Measurements from ENCODE around the gene AATK. TPM values are rescaled to one million over a fixed set of nuclear protein-coding genes. Genes with fewer than 3 reads are reported as not detected.

Gene AATK
- total and polyA plus RNA-seq, 10 donors, result 2.5 to 69.5 (median 20.1) TPM

GRCh38 chr17:81076141-81076679 lies 89.8 kb downstream of the AATK start:
- H3K36me3 ChIP-seq, result peaks cover 0 to 20% (median 0%) of the 10 kb centered on the region in 6 donors
- intact Hi-C loops (cut with DNase I; ENCODE audit: low total_unique reads), result no loop called here
- H3K4me3 ChIP-seq, result no peak overlapping the region
- no peaks in the 10 kb centered on the region for H3K9me3 ChIP-seq
- H3K4me1 ChIP-seq, result peaks cover 0 to 18% (median 7%) of the 10 kb centered on the region in 6 donors
- H3K27me3 ChIP-seq (replicated peaks in 1 of 7), result no peaks in the 10 kb centered on the region
- no peak overlapping the region for H3K27ac ChIP-seq
- no peak for DNase-seq
- 82 to 93% (median 86%) methylated on average over 8 to 14 of the region's 14 CpGs for WGBS, 5 donors
- TF ChIP-seq CTCF (IDR thresholded peaks at IDR 0.05 in 8 of 11, conservative IDR thresholded peaks at IDR 0.05 in 3 of 11) (no peak), POLR2AphosphoS5 (IDR thresholded peaks at IDR 0.05) (no peak), POLR2A (IDR thresholded peaks at IDR 0.05) (no peak)

DNA sequence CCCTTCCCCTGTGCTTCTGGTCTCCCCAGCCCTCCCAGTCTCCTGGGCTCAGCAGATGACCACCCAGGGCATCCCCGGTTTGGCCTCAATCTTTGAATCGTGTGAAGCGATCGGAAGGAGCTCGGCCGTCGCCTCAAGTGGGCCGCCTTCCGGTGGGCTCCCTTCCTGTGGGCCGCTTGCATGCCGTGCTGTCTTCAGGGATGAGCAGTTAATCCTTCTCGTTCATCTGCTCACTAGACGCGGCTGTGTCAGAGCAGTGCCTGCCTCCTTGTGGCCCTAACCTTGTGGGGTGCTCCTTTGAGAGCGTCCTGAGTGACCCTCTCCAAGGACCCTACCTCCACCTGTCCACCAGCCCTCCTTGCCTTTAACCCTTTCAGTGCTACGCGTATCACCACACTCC lies 90.7 kb downstream of the AATK start:
- peaks cover 0 to 9% (median 4%) of the 10 kb centered on the region in 6 donors for H3K4me1 ChIP-seq
- H3K27me3 ChIP-seq (replicated peaks in 1 of 7), result no peaks in the 10 kb centered on the region
- peaks cover 0 to 20% (median 0%) of the 10 kb centered on the region in 6 donors for H3K36me3 ChIP-seq
- no peak for DNase-seq
- TF ChIP-seq CTCF (IDR thresholded peaks at IDR 0.05 in 8 of 11, conservative IDR thresholded peaks at IDR 0.05 in 3 of 11) (no peak), POLR2AphosphoS5 (IDR thresholded peaks at IDR 0.05) (no peak), POLR2A (IDR thresholded peaks at IDR 0.05) (no peak)
- H3K4me3 ChIP-seq, result no peak overlapping the region
- no peak overlapping the region for H3K27ac ChIP-seq
- intact Hi-C loops (cut with DNase I; ENCODE audit: low total_unique reads), result no loop called here
- WGBS, 5 donors, result 84 to 92% (median 86%) methylated on average over 16 to 17 of the region's 17 CpGs
- H3K9me3 ChIP-seq, result no peaks in the 10 kb centered on the region

DNA sequence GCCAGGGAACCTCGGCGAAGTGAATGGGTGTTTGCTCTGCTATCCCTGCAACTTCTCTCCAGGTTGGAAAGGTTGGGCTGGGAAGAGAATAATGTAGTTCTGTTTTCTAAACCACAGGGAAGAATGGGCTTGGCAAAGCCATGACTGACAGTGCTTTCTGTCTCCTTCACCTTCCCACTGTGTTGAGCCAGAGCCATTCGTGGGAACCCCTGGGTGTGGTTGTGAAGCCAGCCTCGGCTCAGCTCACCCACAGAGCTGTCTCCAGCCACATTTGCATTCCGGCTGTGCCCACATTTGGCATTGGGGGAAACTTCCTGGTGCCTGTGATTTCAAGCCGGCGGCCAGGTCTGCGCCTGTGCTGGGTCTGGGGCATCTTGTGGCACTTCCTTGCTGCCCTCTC lies 91.1 kb downstream of the AATK start:
- WGBS, 5 donors, result 66 to 82% (median 72%) methylated on average over 8 of the region's 8 CpGs
- peaks cover 0 to 4% (median 2%) of the 10 kb centered on the region in 6 donors for H3K4me1 ChIP-seq
- TF ChIP-seq POLR2A (IDR thresholded peaks at IDR 0.05), result no peak
- TF ChIP-seq CTCF (IDR thresholded peaks at IDR 0.05 in 8 of 11, conservative IDR thresholded peaks at IDR 0.05 in 3 of 11), result no peak
- no peak for TF ChIP-seq POLR2AphosphoS5 (IDR thresholded peaks at IDR 0.05)
- H3K4me3 ChIP-seq, result no peak overlapping the region
- DNase-seq, result no peak
- H3K36me3 ChIP-seq, result peaks cover 0 to 17% (median 0%) of the 10 kb centered on the region in 6 donors
- intact Hi-C loops (cut with DNase I; ENCODE audit: low total_unique reads), result no loop called here
- H3K9me3 ChIP-seq, result no peaks in the 10 kb centered on the region
- no peak overlapping the region for H3K27ac ChIP-seq
- H3K27me3 ChIP-seq (replicated peaks in 1 of 7), result no peaks in the 10 kb centered on the region

DNA sequence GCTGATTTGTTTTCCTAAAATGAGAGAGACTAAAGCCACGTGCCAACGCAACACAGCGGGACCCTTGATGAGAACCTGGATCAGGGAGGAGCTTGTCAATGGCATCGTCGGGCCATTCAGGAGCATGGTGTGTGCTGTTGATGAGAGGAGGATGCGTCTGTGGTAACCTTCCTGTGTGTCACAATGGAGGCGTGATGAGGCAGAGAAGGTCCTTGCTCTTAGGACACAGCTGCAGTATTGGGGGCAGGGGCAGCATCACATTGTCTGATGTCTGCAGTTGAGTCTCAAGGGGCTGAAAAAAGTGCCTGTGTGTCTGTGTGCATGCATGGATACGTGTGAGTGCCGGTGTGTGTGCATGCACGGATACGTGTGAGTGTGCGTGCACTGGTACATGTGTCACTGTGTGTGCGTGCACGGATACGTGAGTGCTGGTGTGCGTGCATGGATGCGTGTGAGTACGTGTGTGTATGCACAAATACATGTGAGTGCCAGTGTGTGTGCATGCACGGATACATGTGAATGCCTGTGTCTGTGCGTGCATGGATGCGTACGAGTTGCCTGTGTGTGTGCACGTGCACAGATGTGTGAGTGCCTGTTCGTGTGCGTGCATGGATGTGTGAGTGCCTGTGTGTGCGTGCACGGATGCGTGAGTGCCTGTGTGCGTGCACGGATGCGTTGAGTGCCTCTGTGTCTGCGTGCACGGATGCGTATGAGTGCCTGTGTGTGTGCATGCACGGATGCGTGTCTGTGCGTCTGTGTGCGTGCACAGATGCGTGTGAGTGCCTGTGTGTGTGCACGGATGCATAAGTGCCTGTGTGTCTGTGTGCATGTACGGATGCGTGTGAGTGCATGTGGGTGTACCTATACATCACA lies 91.8 kb downstream of the AATK start:
- H3K36me3 ChIP-seq, result peaks cover 0 to 10% (median 0%) of the 10 kb centered on the region in 6 donors
- TF ChIP-seq CTCF (IDR thresholded peaks at IDR 0.05 in 8 of 11, conservative IDR thresholded peaks at IDR 0.05 in 3 of 11) (no peak), POLR2A (IDR thresholded peaks at IDR 0.05) (no peak), POLR2AphosphoS5 (IDR thresholded peaks at IDR 0.05) (no peak)
- H3K9me3 ChIP-seq, result no peaks in the 10 kb centered on the region
- intact Hi-C loops (cut with DNase I; ENCODE audit: low total_unique reads), result no loop called here
- 86 to 93% (median 88%) methylated on average over 42 of the region's 42 CpGs for WGBS, 5 donors
- peaks cover 0 to 4% (median 0%) of the 10 kb centered on the region in 6 donors for H3K4me1 ChIP-seq
- DNase-seq, result no peak
- H3K27ac ChIP-seq, result no peak overlapping the region
- no peaks in the 10 kb centered on the region for H3K27me3 ChIP-seq (replicated peaks in 1 of 7)
- no peak overlapping the region for H3K4me3 ChIP-seq
